NT2/D1 (cell line): ENCODE measurements around the gene NDUFS6.

Experiments
- SUZ12 ChIP-seq: IDR thresholded peaks from 2 replicates; pipeline ENCODE4 v1.6.1; 2011; ENCODE audit not compliant: insufficient read length, insufficient read depth; ENCODE audit errors: extremely low read depth
- YY1 ChIP-seq: IDR thresholded peaks from 2 replicates; pipeline ENCODE4 v1.6.1; 2011; ENCODE audit not compliant: insufficient read length, insufficient read depth
- ZNF274 ChIP-seq: IDR thresholded peaks from 2 replicates; pipeline ENCODE4 v1.6.1; 2011; ENCODE audit warnings: mild to moderate bottlenecking, low read depth, low read length

DNA sequence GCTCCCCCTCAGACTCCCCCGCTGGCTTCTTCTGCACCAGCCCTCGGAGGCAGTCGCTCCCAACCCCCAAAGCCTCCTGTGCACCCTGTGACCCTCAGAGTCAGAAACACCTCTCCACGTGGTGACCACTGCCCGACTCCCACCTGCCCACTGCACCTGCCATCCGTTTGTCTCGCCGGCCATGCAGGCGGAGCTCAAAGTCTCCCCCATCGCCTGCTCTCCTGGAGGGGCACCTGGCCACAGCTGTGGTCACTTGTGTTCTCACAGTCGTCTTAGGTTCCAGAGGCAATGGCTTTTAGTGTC lies 39.8 kb upstream of the NDUFS6 start:
- TF ChIP-seq YY1 (no peak), ZNF274 (no peak), SUZ12 (no peak)
